ENCODE measurements around the gene USP7. TPM values are rescaled to one million over a fixed set of nuclear protein-coding genes. Genes with fewer than 3 reads are reported as not detected.

The USP7 gene
- total RNA-seq, 1 donor from 2014 or later: 55.3 TPM

DNA sequence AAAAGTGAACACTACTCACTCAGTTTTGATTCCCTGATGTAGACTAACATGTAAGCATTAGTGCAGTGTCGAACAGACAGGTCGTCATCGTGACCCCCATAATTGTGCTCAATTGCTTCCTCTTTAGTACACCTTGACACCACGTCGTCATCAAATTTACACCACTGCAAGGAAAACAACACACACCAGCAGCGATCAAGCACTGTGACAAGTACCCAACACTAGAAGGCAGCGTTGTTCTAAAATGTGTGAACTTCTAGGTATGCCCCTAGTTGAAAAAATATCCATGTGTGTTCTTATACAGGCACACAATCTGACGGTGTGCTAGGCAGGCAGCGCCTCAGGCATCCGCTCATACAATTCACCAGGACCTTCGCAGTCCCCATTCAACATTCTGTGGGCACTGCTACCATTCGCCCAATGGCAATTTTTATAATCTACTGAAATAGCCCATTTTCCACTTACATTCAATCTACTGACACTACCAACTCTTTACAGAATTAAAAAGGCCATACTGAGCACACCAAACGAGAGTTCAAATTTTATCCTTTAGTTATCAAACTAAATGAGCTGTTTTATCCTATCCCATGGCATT is 58.4 kb downstream of the USP7 start:
- H3K27me3 ChIP-seq: no peaks in the 10 kb centered on the region
- intact Hi-C loops (cut with DNase I): no loop called here
- no peak overlapping the region for H3K4me3 ChIP-seq
- no peak overlapping the region for H3K27ac ChIP-seq
- no peaks in the 10 kb centered on the region for H3K4me1 ChIP-seq
- peaks cover 85 to 96% of the 10 kb centered on the region in 2 donors for H3K36me3 ChIP-seq
- TF ChIP-seq, protein P1, sequence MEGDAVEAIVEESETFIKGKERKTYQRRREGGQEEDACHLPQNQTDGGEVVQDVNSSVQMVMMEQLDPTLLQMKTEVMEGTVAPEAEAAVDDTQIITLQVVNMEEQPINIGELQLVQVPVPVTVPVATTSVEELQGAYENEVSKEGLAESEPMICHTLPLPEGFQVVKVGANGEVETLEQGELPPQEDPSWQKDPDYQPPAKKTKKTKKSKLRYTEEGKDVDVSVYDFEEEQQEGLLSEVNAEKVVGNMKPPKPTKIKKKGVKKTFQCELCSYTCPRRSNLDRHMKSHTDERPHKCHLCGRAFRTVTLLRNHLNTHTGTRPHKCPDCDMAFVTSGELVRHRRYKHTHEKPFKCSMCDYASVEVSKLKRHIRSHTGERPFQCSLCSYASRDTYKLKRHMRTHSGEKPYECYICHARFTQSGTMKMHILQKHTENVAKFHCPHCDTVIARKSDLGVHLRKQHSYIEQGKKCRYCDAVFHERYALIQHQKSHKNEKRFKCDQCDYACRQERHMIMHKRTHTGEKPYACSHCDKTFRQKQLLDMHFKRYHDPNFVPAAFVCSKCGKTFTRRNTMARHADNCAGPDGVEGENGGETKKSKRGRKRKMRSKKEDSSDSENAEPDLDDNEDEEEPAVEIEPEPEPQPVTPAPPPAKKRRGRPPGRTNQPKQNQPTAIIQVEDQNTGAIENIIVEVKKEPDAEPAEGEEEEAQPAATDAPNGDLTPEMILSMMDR (IDR thresholded peaks at IDR 0.05): peak in 1 of 3 experiments; percentile 24
- H3K9me3 ChIP-seq: no peaks in the 10 kb centered on the region
- DNase-seq (ENCODE audit: low spot score in 2 of 2): no peak

DNA sequence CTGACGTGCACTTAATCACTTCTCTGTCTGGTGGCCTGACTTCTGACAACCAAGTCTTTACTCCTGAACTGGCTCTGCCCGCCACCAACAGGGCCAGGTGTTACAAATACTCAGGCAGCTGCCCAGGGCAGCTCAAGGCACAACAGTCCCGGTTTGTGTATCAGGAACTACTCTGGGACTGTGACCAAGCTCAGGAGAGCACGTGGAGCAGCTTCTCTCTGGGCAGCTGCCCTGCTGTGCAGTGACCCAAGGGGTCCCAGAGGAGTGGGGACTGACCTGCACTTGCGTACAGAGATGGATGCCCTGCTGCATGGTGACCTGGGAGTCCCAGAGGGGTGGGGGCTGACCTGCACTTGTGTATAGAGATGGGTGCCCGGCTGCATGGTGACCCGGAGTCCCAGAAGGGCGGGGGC is 59.7 kb downstream of the USP7 start:
- H3K4me1 ChIP-seq: no peaks in the 10 kb centered on the region
- H3K9me3 ChIP-seq: no peaks in the 10 kb centered on the region
- TF ChIP-seq, protein P1 (IDR thresholded peaks at IDR 0.05): no peak
- intact Hi-C loops (cut with DNase I): no loop called here
- peaks cover 84 to 97% of the 10 kb centered on the region in 2 donors for H3K36me3 ChIP-seq
- no peak overlapping the region for H3K4me3 ChIP-seq
- H3K27me3 ChIP-seq: no peaks in the 10 kb centered on the region
- no peak for DNase-seq (ENCODE audit: low spot score in 2 of 2)
- no peak overlapping the region for H3K27ac ChIP-seq

DNA sequence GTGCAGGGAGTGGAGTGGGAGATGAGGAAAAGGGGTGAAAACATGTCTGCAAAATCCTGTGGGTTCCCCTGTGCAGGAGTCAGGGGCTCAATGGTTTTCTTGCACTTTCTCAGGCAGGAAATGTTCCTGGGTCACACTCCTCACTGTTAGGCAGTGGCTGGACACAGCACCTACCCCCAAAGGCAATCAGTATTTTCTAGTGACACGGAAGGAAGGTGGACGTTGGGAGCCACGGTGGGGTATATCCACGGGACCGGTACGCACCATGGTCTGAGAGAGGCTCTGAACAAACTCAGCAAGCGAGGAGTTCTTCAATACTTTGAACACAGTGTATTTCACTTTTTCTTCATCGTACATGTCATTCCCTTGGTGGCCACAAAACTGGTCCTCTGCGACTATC is 60.7 kb downstream of the USP7 start:
- no peaks in the 10 kb centered on the region for H3K9me3 ChIP-seq
- H3K4me3 ChIP-seq: no peak overlapping the region
- H3K4me1 ChIP-seq: no peaks in the 10 kb centered on the region
- no peaks in the 10 kb centered on the region for H3K27me3 ChIP-seq
- no peak for DNase-seq (ENCODE audit: low spot score in 2 of 2)
- intact Hi-C loops (cut with DNase I): no loop called here
- TF ChIP-seq, protein P1 (IDR thresholded peaks at IDR 0.05): no peak
- no peak overlapping the region for H3K27ac ChIP-seq
- peaks cover 84 to 97% of the 10 kb centered on the region in 2 donors for H3K36me3 ChIP-seq

DNA sequence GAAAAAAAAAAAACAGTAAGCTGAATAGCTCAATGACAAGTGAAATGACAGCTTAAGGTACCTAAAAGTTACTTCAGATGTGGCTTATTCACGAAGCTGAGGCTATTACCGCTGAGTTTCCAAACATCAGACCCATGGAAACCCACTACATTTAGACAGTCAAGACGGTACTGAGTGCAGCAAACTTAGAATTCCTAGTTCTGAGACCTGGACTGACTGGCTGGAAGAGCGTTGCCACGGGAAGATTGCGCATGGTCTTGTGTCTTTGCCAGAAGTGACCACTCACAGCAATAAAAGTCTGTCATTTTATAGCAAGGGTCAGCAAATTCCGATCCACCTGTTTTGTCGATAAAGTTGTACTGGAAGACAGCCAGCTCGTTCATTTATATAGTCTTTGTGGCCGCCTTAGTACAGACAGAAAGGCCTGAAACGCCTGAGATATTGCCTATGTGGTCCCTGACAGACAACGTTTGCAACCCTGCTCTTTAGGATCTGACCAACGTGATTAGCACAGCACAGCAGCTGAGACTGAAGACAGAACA is 62.3 kb downstream of the USP7 start:
- no peaks in the 10 kb centered on the region for H3K4me1 ChIP-seq
- intact Hi-C loops (cut with DNase I): no loop called here
- H3K4me3 ChIP-seq: no peak overlapping the region
- TF ChIP-seq, protein P1 (IDR thresholded peaks at IDR 0.05): no peak
- H3K27ac ChIP-seq: no peak overlapping the region
- no peaks in the 10 kb centered on the region for H3K27me3 ChIP-seq
- DNase-seq (ENCODE audit: low spot score in 2 of 2): no peak
- peaks cover 99 to 100% of the 10 kb centered on the region in 2 donors for H3K36me3 ChIP-seq
- H3K9me3 ChIP-seq: no peaks in the 10 kb centered on the region

DNA sequence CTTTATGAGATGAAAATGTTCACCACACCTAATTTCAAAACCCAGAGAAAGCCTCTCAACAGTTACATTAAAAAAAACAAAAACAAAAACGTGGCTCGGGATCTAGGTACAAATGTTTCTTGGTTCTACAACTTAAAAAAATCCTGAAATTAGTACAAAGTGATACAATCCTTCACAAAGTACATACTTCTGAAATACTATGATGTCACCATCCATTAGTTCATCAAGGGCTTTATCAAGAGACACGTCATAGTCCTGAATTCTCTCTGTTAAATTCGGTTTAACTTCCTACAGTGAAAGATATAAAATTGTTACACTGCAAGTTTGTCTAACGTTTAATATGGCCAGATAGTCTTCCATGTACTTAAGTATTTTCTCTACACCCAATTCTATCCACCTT is 63.4 kb downstream of the USP7 start:
- no peaks in the 10 kb centered on the region for H3K27me3 ChIP-seq
- no peak overlapping the region for H3K4me3 ChIP-seq
- H3K4me1 ChIP-seq: no peaks in the 10 kb centered on the region
- intact Hi-C loops (cut with DNase I): no loop called here
- no peak for DNase-seq (ENCODE audit: low spot score in 2 of 2)
- no peaks in the 10 kb centered on the region for H3K9me3 ChIP-seq
- TF ChIP-seq, protein P1 (IDR thresholded peaks at IDR 0.05): no peak
- H3K27ac ChIP-seq: no peak overlapping the region
- H3K36me3 ChIP-seq: peaks cover 98 to 100% of the 10 kb centered on the region in 2 donors

Data from ascending aorta (tissue), 2 donors.